IPS DF 6.9 (cell line): ENCODE results near the gene INPP5A.

Source experiments
- DNase-seq: peaks from one replicate; pipeline ENCODE4 v3.0.0-alpha.2; 2013; ENCODE audit warnings: low read depth, low spot score
- H3K27ac ChIP-seq: one replicate; pipeline ENCODE4 v1.5.1; 2013; ENCODE audit warnings: low read length, control low read depth
- H3K27me3 ChIP-seq: 2 replicates; pipeline ENCODE4 v1.6.1; 2013; ENCODE audit warnings: mild to moderate bottlenecking, low read length; ENCODE audit not compliant: control insufficient read depth, insufficient read depth
- H3K36me3 ChIP-seq: 2 replicates; pipeline ENCODE4 v1.6.1; 2013; ENCODE audit warnings: low read length; ENCODE audit not compliant: control insufficient read depth, insufficient read depth
- H3K4me1 ChIP-seq: 2 replicates; pipeline ENCODE4 v1.6.1; 2013; ENCODE audit warnings: low read length; ENCODE audit not compliant: control insufficient read depth, insufficient read depth
- H3K4me3 ChIP-seq: 2 replicates; pipeline ENCODE4 v1.5.1; 2013; ENCODE audit warnings: mild to moderate bottlenecking, low read length
- H3K9me3 ChIP-seq: 2 replicates; pipeline ENCODE4 v1.6.1; 2013; ENCODE audit warnings: low read length, inconsistent platforms; ENCODE audit not compliant: control insufficient read depth, insufficient read depth
- WGBS: extraction: QIAGEN DNeasy Blood & Tissue Kit; methylation state at CpG from one replicate; pipeline ENCODE4 v1.1.7; 2013; ENCODE audit warnings: mixed read lengths, missing lambda C conversion rate; ENCODE audit not compliant: insufficient read length, insufficient coverage; 5-methylcytosine and 5-hydroxymethylcytosine counted together

The INPP5A gene

DNA sequence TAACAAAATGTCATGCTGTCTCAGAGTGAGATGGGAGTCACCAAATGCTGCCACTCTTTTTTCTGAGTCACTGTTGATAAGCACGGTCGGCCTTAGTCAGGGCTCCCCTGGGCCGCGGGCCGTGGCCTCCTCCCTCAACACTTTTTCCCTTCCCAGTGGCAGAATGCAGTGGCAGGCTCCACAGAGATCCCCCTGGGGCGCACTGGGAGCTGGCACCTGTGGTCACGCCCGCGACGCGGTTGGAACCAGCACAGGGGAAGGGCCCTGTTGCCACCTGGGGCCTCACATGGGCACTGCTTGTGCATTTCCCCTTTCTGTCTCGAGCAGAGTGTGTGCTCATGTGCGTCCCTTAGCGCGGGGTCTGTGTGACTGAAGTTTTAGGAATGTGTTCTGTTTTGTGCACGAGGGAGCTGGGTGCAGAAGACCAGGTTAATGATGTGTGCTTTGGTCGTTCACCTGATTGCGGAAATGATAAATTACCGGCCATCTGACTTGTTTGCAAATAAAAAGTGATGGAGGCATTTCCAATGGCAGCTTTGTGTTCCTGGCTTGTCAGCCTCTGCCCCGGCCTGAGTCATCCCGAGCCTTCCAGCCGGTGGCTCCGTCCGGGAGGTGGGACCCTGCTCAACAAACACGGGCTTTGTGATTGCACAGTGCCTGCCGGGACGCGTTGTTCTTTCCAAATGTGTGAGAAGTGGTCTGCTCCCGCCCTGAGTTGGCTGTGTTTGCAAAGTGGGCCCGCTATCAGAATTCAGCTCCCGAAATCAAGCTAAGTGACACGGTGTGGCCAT is 147.7 kb downstream of the INPP5A start:
- H3K36me3 ChIP-seq, result no peaks in the 10 kb centered on the region
- DNase-seq, result no peak
- WGBS, result no CpG with 5 or more reads among the region's 32 CpGs
- no peak overlapping the region for H3K4me3 ChIP-seq
- no peaks in the 10 kb centered on the region for H3K27me3 ChIP-seq
- H3K27ac ChIP-seq, result no peak overlapping the region
- H3K9me3 ChIP-seq, result no peaks in the 10 kb centered on the region
- no peaks in the 10 kb centered on the region for H3K4me1 ChIP-seq

DNA sequence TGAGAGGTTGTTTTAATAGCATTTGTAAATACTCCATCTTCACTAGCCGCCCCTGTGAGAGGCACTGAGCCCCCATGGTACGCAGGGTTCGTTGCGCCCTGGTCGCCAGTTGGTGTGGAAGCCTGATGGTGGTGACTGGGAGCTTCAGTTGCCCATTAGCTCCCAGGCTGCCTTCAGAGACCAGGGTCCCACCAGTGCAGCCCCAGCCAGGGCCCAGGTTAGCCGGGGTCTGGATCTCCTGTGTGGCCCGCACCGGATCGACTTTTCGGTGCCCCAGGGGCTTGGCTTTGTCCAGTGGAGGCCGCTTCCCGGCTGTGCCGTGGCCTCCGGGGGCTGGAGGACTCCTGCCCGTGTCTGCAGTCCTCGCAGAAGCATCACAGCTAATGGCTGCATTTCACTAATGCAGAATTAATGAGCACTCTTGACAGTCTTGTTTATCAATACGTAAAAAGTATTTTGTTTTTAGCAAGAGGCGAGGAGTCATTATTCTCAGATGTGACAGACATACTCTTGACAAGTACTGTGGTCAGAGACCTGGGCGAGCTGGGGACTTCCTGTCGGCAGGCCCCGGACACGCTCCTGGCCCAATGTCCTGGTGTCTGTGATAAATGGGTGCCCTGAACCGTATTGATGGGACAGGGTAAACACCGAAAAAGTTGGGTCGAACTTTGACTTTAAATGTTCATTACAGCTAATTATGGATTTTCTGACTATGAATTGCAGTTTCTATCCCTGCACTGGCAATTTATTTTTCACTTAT is 148.5 kb downstream of the INPP5A start:
- WGBS, result no CpG with 5 or more reads among the region's 25 CpGs
- Histone ChIP-seq H3K36me3 (no peaks in the 10 kb centered on the region; the same call in 1 of the 2 replicates), H3K27me3 (no peaks in the 10 kb centered on the region), H3K4me1 (no peaks in the 10 kb centered on the region), H3K4me3 (no peak overlapping the region), H3K9me3 (no peaks in the 10 kb centered on the region), H3K27ac (no peak overlapping the region)
- no peak for DNase-seq

DNA sequence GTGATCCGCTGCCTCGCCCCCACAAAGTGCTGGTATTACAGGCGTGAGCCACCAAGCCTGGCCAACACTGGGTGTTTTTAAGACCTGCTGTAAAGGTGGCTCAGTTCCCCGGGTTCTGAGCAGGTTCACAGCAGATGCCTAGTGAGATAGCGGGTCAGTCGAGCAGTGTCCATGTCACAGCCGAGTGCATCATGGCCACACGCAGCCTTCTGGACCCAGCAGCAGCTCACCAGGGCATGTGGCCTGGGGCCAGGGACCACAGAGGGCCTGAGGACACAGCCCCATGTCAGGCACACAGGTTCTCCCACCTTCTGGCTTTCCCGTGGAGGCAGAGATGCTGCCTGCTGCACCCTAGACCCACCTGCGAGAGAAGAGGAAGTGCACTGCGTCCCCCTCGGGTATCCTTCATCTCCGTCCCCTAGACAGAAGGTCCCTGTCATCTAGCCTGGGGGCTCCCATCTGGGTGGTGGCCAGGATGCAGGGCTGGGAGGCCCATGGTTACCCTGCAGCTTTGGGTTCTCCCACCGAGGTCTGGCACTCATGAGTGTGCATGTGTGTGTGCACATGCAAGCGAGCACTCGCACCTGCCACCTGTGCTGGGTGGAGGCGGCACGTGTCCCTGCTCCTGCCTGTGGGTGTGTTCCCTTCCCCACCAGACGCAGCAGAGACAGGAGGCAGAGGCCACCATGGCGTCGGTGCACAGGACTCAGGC is 149.8 kb downstream of the INPP5A start:
- Histone ChIP-seq H3K4me1 (no peaks in the 10 kb centered on the region), H3K9me3 (no peaks in the 10 kb centered on the region), H3K4me3 (no peak overlapping the region), H3K27me3 (no peaks in the 10 kb centered on the region), H3K27ac (no peak overlapping the region), H3K36me3 (no peaks in the 10 kb centered on the region; the same call in 1 of the 2 replicates)
- DNase-seq, result no peak
- WGBS, result no CpG with 5 or more reads among the region's 21 CpGs

DNA sequence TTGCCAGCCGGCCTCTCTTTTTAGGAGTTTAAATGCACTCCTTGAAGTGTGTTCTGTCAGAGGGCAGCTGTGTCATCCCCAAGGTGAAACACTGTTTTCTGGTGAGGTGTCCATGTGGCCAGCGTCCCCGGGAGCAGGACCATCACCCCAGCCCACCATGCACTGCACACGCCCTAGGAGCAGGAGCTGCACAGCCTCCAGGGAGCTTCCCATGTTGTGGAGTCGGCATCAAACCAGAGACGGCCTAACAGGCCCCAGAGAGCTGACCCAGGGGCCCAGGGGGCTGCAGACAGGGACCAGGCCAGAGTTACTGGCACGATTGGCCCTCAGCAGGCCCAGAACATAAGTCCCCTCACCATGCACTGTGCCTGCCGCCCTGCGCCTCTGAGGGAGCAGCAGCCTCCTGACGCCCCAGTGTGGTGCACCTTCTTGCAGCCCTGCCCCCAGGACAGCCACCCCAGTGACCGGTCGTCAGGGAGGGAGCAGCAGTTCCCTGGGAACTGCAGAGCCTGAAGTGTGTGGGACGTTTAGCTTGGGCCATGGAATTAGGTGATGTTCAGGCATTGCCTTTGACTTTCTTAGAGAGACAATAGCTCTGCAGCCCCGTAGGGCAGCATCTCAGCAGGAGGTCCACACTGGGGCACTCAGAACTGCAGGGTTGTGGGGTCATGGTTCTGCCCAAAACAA is 150.4 kb downstream of the INPP5A start:
- no peaks in the 10 kb centered on the region; the same call in 1 of the 2 replicates for H3K36me3 ChIP-seq
- no peak overlapping the region for H3K4me3 ChIP-seq
- no peak for DNase-seq
- H3K27me3 ChIP-seq, result no peaks in the 10 kb centered on the region
- no peaks in the 10 kb centered on the region for H3K9me3 ChIP-seq
- no CpG with 5 or more reads among the region's 14 CpGs for WGBS
- H3K4me1 ChIP-seq, result no peaks in the 10 kb centered on the region
- no peak overlapping the region for H3K27ac ChIP-seq

DNA sequence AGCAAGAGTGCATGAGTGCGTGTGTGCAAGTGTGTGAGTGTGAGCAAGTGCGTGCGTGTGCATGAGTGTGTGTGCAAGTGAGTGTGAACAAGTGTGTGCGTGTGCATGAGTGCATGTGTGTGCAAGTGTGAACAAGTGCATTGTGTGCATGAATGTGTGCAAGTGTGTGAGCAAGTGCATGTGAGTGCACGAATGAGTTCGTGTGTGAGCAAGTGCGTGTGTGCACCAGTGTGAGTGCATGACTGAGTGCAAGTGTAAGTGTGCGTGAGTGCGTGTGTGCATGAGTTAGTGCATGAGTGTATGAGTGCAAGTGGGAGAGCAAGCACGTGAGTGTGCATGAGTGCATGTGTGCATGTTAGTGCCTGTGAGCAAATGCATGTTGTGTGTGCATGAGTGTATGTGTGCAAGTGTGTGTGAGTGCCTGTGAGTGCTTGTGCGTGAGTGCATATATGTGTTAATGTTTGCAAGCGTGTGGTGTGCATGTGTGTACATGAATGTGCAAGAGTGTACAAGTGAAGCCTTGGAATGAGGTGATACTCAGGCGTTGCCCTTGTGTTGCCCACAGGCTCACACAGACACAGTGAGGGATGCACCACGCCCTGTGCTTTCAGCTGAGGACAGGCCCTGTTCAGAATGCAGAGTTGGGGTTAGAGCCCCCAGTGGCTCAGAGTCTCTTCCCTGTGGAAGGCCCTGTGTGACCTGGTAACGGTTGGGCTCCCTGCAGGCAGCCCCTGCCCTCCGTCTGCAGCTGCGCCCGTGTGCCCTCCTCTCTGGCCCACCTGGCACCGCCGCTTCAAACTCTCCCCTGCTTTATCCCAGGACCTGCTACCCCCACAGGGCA is 151.2 kb downstream of the INPP5A start:
- WGBS, result no CpG with 5 or more reads among the region's 20 CpGs
- Histone ChIP-seq H3K27ac (no peak overlapping the region), H3K9me3 (no peaks in the 10 kb centered on the region), H3K27me3 (no peaks in the 10 kb centered on the region), H3K4me3 (no peak overlapping the region), H3K36me3 (no peaks in the 10 kb centered on the region; the same call in 1 of the 2 replicates), H3K4me1 (no peaks in the 10 kb centered on the region)
- DNase-seq, result no peak

DNA sequence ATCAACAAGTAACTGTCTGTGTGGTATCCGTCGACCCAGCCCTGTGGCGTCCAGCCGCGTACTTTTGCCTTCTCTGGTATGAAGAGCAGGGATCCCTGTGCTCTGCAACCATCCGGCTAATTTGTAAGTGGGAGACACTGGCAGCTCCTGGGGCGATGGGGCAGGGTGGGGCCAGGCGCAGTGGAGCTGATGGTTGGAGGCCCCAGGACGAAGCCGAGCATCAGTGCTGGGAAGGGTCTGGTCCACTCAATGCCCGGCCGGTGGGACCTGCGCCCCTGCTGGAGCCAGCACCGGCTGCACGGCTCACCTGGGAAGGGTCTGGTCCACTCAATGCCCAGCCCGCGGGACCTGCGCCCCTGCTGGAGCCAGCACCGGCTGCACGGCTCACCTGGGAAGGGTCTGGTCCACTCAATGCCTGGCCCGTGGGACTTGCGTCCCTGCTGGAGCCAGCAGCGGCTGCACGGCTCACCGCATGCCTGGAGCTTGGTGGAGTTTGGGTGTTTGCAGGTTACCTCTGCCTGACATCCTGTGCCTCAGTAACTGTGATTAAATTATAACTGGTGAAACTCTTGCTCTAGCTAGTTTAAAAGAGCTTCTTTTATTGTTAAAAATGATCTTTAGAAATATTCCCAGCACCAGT is 152.3 kb downstream of the INPP5A start:
- H3K27ac ChIP-seq, result no peak overlapping the region
- H3K9me3 ChIP-seq, result no peaks in the 10 kb centered on the region
- H3K36me3 ChIP-seq, result no peaks in the 10 kb centered on the region; the same call in 1 of the 2 replicates
- no CpG with 5 or more reads among the region's 25 CpGs for WGBS
- no peak for DNase-seq
- no peaks in the 10 kb centered on the region for H3K4me1 ChIP-seq
- no peak overlapping the region for H3K4me3 ChIP-seq
- H3K27me3 ChIP-seq, result no peaks in the 10 kb centered on the region

DNA sequence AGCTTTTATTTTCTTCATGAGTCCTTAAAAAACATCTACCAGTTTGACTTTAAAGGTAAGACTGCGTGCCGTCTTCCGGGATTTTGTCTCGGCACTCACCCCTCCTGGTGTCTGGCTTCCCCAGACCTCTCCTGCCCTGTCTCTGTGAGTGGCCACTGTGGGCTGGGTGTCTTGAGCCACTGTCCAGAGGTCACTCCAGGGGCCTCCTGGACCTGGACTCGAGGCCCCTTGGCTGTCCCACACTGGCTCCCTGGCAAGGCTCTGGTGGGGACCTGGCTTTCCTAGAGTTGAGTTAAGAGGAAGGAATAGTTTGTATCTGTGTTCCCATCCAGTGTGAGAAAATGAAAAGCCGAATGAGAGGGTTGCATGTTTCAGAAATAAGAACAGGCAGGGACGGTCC is 152.8 kb downstream of the INPP5A start:
- H3K9me3 ChIP-seq, result no peaks in the 10 kb centered on the region
- no peak for DNase-seq
- H3K4me3 ChIP-seq, result no peak overlapping the region
- no peak overlapping the region for H3K27ac ChIP-seq
- H3K36me3 ChIP-seq, result no peaks in the 10 kb centered on the region; the same call in 1 of the 2 replicates
- no CpG with 5 or more reads among the region's 7 CpGs for WGBS
- no peaks in the 10 kb centered on the region for H3K4me1 ChIP-seq
- no peaks in the 10 kb centered on the region for H3K27me3 ChIP-seq

DNA sequence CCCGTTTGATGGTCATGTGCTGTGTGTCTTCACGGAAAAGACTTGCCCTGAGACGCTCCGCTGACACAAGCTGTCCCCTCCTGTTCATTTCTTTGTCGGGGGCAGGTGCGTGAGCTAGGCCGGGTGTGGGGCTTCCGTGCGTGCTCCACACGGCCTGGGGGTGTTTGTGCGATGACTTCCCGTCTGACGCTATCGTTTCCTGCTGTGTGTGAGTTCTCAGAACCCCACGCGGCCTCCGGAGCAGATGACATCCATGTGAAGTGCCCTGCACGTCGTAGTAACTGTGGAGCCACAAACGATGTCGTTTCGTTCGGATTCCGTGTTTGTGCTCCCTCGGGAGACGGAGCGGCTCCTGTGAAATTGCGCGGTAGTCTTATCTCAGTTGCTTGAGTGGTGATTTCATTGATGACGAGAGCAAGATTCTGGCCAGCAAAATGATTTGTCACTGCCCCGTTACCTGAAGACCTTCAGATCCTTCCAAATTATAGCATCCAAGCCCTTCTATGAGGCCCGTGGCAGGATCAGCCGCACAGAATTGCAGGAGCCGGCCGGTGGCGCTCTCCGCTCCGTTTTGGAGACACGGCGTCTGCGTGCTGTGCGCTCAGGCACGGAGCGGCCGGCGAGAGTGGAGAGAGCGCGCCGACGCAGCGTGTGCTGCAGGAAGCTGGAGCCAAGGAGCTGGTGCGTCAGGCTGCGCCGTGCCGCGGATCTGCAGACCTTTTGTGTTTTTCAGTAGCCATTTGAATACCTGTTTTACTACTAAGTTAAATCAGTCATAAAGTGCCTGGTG is 153.4 kb downstream of the INPP5A start:
- no peak overlapping the region for H3K27ac ChIP-seq
- H3K27me3 ChIP-seq, result no peaks in the 10 kb centered on the region
- H3K9me3 ChIP-seq, result no peaks in the 10 kb centered on the region
- no peaks in the 10 kb centered on the region for H3K4me1 ChIP-seq
- no peak for DNase-seq
- no peak overlapping the region for H3K4me3 ChIP-seq
- H3K36me3 ChIP-seq, result no peaks in the 10 kb centered on the region; the same call in 1 of the 2 replicates
- no CpG with 5 or more reads among the region's 56 CpGs for WGBS

DNA sequence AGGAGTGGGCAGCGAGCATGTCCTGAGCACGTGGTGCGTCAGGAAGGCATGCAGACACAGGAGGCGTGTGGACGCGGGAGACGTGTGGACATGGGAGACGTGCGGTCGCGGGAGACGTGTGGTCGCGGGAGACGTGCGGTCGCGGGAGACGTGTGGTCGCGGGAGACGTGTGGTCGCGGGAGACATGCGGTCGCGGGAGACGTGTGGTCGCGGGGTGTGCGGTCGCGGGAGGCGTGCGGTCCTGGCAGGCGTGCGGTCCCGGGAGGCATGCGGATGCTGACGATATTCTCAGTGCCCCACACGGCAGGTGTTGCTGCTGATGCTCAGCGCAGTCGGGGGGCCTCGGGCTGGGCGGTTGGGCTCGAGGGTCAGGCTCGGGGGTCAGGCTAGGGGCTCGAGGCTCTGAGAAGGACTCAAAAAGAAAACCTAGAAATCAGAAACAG is 154.1 kb downstream of the INPP5A start:
- WGBS, result no CpG with 5 or more reads among the region's 48 CpGs
- H3K27ac ChIP-seq, result no peak overlapping the region
- no peaks in the 10 kb centered on the region for H3K27me3 ChIP-seq
- no peak overlapping the region for H3K4me3 ChIP-seq
- no peaks in the 10 kb centered on the region for H3K4me1 ChIP-seq
- H3K9me3 ChIP-seq, result no peaks in the 10 kb centered on the region
- DNase-seq, result no peak
- no peaks in the 10 kb centered on the region; the same call in 1 of the 2 replicates for H3K36me3 ChIP-seq
